HFFc6 (cell line): Measurements from ENCODE around the gene SEPTIN8. TPM values are rescaled to one million over a fixed set of nuclear protein-coding genes. Genes with fewer than 3 reads are reported as not detected.

Experiments
- DNase-seq: peaks from one replicate; pipeline ENCODE4 v3.0.0-alpha.2; 2018
- H3K27ac Mint-ChIP-seq: 2 replicates; pipeline ENCODE4 v1.8.0; 2020; ENCODE audit warnings: mild to moderate bottlenecking, mixed read lengths
- H3K27me3 Mint-ChIP-seq: 2 replicates; pipeline ENCODE4 v1.8.0; 2021; ENCODE audit warnings: mild to moderate bottlenecking, moderate library complexity, mixed read lengths; ENCODE audit not compliant: insufficient read depth
- H3K36me3 Mint-ChIP-seq: 2 replicates; pipeline ENCODE4 v1.8.0; 2021; ENCODE audit warnings: low read depth, mixed read lengths
- H3K4me1 Mint-ChIP-seq: 2 replicates; pipeline ENCODE4 v1.8.0; 2020; ENCODE audit warnings: low read depth, mixed read lengths
- H3K4me3 Mint-ChIP-seq: 2 replicates; pipeline ENCODE4 v1.8.0; 2020; ENCODE audit warnings: mild to moderate bottlenecking, moderate library complexity, mixed read lengths
- H3K9me3 Mint-ChIP-seq: 2 replicates; pipeline ENCODE4 v1.8.0; 2020; ENCODE audit warnings: mild to moderate bottlenecking, mixed read lengths
- total RNA-seq, 6 experiments: library from RNA; stranded (reverse); fragmentation: NEBNext Ultra II Directional; extraction: Animal tissue kit (Norgen Biotek cat#: 25700); gene quantifications; 2 replicates in 1 of 6; 3 replicates in 5 of 6; pipeline ENCODE4 v1.2.3, GENCODE V29; 2021
- TF ChIP-seq, protein P1 (sequence below): fragments of 200-600 bp; sonication (generic); IDR thresholded peaks from 2 replicates; pipeline ENCODE4 v1.5.0; 2021; ENCODE audit warnings: antibody characterized with exemption, mild to moderate bottlenecking

Gene SEPTIN8
- total RNA-seq, 6 experiments from 2014 or later, result 53.9 to 67.1 (median 59.2) TPM

DNA sequence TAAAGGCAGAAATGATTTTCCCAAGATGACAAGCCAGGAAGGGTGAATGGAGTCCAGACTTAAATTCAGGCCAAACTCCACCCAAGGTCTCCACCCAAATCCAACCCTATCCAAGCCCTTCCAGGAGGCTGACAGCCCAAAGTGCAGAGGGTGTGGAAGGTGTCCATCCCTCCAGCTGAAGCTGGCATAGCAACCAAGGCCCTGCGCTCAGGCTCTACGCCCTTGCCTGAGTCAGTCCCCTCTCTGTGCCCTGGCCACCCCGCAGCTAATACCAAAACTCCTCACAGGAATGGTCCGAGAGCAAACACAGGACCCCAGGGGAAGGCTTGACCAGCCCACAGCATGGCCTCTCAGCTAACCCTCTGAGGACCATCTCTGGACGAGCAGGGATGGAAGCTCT lies 2.1 kb downstream of the SEPTIN8 start:
- TF ChIP-seq, protein P1, sequence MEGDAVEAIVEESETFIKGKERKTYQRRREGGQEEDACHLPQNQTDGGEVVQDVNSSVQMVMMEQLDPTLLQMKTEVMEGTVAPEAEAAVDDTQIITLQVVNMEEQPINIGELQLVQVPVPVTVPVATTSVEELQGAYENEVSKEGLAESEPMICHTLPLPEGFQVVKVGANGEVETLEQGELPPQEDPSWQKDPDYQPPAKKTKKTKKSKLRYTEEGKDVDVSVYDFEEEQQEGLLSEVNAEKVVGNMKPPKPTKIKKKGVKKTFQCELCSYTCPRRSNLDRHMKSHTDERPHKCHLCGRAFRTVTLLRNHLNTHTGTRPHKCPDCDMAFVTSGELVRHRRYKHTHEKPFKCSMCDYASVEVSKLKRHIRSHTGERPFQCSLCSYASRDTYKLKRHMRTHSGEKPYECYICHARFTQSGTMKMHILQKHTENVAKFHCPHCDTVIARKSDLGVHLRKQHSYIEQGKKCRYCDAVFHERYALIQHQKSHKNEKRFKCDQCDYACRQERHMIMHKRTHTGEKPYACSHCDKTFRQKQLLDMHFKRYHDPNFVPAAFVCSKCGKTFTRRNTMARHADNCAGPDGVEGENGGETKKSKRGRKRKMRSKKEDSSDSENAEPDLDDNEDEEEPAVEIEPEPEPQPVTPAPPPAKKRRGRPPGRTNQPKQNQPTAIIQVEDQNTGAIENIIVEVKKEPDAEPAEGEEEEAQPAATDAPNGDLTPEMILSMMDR, result no peak
- no peaks in the 10 kb centered on the region for H3K9me3 Mint-ChIP-seq
- H3K27ac Mint-ChIP-seq, result no peak overlapping the region; the same call in 1 of the 2 replicates
- DNase-seq, result no peak
- no peaks in the 10 kb centered on the region for H3K27me3 Mint-ChIP-seq
- H3K4me3 Mint-ChIP-seq, result no peak overlapping the region
- no peaks in the 10 kb centered on the region for H3K36me3 Mint-ChIP-seq
- peaks cover 57% of the 10 kb centered on the region for H3K4me1 Mint-ChIP-seq

DNA sequence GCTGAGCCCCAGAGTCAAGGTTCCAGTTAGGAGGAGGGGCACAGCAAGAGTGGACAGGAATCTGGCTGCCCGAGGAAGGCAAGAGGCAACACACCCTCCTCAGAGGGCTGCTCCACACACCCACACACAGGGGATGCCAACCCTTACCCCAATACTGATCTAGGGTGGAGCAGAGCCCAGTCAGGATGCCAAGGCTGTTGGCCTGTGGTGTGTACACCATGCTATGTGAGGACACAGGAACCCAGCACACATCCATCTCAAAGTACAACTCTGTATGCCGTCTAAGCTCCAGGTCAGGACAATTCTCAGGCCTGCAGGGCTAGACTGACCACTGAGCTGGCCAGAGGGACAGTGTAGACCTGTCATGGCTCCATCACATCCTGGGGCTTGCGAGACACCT lies 2.6 kb downstream of the SEPTIN8 start:
- Mint-ChIP-seq H3K4me1 (peaks cover 58% of the 10 kb centered on the region), H3K27ac (no peak overlapping the region), H3K9me3 (no peaks in the 10 kb centered on the region), H3K36me3 (no peaks in the 10 kb centered on the region), H3K27me3 (no peaks in the 10 kb centered on the region), H3K4me3 (no peak overlapping the region)
- TF ChIP-seq, protein P1, result no peak
- DNase-seq, result no peak

DNA sequence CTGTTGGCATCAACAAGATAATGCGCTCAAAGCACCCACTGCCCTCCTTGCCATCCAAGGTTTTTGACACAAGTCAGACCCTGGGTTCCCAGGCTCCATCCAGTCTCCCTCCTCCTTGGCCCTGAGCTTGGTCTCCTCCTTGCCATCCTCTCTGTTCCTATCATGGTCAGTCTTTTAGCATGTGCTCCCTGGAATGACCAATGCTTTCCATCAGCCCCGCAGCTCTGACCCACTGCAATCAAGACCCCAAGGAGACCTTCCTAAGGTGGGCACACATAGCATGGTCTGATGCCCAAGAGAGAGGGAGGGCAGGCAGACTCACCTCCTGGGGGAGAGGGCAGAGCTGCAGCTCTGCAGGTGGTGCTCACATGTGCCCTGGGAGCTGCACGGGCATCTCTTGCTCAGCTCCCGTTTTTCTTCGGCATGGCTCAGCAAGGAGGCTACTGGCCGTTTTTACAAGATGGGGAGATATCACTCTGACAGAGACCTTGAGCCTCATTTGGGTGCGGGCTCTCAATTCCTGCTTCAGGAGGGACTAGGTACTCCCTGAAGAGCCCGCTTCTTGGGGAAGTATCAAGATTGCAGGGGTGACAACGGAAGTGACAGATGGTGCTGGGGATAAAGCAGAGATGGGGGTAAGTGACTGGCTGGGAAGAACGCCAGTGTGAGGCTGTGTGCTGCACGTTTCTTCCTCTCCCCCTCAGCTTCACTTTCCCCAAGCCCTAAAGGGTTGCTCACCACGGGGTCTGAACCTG lies 3.3 kb downstream of the SEPTIN8 start:
- H3K4me1 Mint-ChIP-seq, result peaks cover 61% of the 10 kb centered on the region
- H3K27ac Mint-ChIP-seq, result no peak overlapping the region
- TF ChIP-seq, protein P1, result no peak
- H3K36me3 Mint-ChIP-seq, result no peaks in the 10 kb centered on the region
- H3K27me3 Mint-ChIP-seq, result no peaks in the 10 kb centered on the region
- H3K9me3 Mint-ChIP-seq, result no peaks in the 10 kb centered on the region
- H3K4me3 Mint-ChIP-seq, result no peak overlapping the region
- no peak for DNase-seq

DNA sequence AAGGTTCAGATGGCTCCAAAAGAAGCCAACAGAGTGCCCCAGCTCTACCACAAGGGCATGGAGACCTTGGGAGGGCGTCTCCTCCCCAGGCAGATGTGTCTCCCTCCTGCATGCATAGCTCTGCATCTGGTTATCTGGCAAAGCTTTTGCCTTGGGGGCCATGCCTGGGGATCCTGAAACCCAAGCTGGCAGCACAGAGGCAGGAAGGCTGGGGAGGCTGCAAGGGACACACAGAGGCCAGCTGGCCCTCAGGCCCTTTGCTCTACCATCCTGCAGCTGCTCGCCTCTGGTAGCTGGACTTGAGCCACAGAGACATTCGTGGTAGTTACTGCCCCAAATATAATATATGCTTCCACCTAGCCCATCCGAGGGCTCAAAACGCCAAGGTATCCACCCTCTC lies 3.9 kb downstream of the SEPTIN8 start:
- no peak overlapping the region for H3K4me3 Mint-ChIP-seq
- H3K9me3 Mint-ChIP-seq, result no peaks in the 10 kb centered on the region
- no peak overlapping the region for H3K27ac Mint-ChIP-seq
- TF ChIP-seq, protein P1, result no peak
- peaks cover 61% of the 10 kb centered on the region for H3K4me1 Mint-ChIP-seq
- no peak for DNase-seq
- H3K27me3 Mint-ChIP-seq, result no peaks in the 10 kb centered on the region
- no peaks in the 10 kb centered on the region for H3K36me3 Mint-ChIP-seq

DNA sequence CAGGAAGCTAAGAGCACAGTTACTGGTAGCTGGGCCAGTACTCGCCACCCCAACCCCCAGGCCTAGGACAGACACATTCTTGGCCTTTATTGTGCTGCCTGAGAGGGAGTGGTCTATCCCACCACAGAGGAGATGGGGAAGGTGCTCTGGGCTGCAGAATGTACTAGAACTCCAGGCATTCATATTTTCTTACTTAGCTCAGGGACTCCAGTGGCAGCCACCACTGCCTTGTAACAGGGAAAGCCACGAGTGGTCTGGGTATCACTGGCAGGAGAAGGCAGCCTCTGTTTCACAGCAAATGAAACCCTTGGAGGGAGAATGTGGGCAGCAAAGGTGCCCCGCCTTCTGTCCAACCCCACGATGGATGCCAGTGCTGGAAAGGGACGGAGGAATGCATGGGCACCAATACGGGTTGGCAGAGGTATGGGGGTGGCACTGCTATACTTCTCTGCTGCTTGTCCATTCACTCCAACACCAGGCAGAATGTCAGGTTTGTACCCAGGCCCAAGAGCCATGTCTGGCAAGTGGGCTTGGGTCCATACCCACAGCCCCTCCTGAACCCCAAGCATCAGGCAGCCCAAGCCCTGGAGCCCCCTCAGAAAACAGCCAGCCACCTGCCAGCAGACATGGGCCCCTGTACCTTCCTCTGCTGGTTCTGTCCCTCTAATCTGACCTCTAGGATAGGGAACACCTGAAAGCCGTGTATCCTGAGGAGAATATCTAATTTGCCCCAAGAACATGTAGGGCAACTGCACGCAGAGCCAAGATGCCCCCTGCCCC lies 4.6 kb downstream of the SEPTIN8 start:
- Mint-ChIP-seq H3K27ac (no peak overlapping the region), H3K27me3 (peaks cover 2% of the 10 kb centered on the region), H3K9me3 (no peaks in the 10 kb centered on the region), H3K4me3 (no peak overlapping the region), H3K36me3 (no peaks in the 10 kb centered on the region), H3K4me1 (peaks cover 61% of the 10 kb centered on the region)
- DNase-seq, result no peak
- TF ChIP-seq, protein P1, result no peak
